Measurements from ENCODE around the gene PIGV. TPM values are rescaled to one million over a fixed set of nuclear protein-coding genes. Genes with fewer than 3 reads are reported as not detected.
A peak's percentile ranks its signal among the peaks of the same experiment; 100 is the strongest.

Gene PIGV
- 10 to 100 TPM; 13.1 to 18.3 (median 16.8) TPM for polyA plus RNA-seq (ENCODE audit: insufficient read length in 4 of 4)

DNA sequence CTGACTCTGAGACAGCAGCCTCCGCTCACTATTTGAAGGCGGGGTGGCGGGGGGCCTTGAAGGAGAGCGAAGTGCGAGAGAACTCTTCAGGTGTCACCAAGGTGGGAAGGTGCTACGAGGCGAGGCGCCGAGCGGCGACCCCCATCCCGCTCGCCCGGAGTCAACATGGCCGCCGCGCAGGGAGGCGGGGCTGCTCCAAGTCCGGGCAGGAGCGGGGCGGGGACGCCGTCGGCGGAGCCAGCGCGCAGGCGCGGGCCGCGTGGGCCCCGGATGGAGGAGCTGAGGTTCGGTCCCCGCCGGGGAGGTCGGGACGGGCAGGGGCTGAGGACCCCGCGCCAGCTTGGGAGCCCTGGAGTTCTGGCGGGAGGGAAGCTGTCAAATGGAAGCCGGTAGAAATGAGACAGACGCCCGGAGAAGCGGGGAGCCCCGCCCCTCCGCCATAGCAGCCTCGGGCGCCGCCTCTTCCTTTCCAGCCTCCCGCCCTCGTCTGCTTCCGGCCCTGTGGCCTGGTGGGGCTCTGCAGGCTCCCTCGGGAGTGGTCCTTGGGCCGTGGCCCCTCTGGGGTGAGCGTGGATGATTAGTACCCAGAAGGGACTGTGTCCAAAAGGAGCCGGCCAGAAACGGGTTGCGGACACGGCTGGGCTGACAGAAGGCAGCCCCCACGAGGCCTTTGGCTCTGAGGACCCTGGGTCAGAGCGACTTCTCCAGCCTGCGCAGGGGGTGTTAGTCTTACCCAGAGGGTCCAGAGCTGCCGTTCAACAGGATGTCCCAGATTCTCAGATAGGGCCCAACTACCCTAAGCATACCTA, at the start of gene PIGV:
TSS of gene PIGV (plus strand) at position 245 of the 809 bp plus-strand sequence. CDS start 2,866 bp downstream, outside the sequence.
- DNase-seq (ENCODE audit: low read depth in 4 of 4, low spot score in 3 of 4), result peak; percentile 75 to 86 (median 82)

DNA sequence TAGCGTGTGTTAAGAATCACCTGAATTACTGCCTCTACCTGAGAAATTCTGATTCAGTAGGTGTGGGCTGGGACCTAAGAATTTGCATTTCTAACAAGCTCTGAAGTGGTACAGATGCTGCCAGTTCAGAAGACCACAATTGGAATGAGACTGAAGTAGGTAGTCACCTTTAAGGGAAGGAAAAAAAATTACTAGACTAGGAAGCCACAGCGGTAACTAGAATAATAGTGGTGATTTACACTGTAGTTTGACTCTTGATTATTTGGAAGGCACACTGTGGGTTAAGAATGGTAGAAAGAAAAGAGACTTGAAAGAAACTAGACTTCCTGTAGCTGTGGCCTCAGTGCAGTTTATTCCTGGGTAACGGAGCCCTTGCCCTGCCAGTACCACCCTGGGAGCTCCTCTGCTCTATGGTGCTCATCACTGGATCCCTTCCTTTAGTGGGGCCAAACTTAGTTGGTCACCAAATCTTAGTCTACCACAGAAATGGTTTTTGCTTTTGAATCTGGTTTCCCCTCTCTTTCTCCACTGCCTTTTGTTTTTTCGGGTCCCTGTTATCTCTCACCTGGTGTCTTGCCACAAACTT, 48.3 kb upstream of the PIGV start:
- no peak for DNase-seq (ENCODE audit: low read depth in 4 of 4, low spot score in 3 of 4)

DNA sequence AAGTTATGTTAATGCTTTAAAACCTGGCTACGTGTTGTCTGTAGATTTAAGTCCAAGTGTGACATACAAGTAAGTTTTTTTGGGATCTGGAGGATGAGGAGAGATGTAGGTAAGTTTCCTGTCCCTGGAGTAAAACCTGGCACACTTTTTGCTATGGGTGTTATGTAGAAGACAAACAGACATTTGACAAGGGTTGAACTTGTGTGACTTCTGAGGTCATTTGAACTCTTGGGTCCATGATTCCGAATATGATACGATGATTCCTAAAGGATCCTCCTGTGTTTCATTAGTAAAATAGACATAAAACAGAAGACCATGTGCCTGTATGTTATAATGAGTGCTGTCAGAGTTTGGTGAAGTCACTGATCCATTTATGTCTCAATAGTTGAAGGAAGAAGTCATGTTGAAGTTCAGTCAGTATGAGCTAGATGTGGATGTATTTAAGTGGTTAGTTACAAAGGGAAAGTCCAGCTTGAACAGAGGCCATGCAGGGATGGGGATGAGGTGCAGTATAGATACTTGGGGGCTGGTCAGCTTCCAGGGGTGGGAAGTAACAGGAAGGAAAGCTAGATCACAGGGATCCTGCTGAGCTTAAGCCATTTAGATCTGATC, 47.6 kb upstream of the PIGV start:
- no peak for DNase-seq (ENCODE audit: low read depth in 4 of 4, low spot score in 3 of 4)

DNA sequence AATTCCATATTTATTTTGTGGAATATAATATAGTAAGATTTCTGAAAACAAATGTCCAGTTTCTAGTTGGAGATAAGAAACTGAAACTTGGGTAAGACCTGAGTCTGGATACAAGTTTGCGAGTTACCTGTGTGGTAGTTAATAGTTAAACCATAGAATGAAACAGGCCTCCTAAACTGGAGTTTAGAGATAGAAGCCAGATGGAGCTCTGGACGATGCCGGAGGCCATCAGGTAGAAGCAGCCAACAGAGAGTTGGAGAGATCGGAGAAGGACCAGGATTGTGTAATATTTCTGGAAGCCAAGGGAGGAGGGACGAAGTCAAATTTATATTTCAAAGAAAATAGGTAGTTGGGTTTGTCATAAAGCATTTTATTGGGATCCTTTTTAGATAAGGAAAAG, 46.8 kb upstream of the PIGV start:
- no peak for DNase-seq (ENCODE audit: low read depth in 4 of 4, low spot score in 3 of 4)

DNA sequence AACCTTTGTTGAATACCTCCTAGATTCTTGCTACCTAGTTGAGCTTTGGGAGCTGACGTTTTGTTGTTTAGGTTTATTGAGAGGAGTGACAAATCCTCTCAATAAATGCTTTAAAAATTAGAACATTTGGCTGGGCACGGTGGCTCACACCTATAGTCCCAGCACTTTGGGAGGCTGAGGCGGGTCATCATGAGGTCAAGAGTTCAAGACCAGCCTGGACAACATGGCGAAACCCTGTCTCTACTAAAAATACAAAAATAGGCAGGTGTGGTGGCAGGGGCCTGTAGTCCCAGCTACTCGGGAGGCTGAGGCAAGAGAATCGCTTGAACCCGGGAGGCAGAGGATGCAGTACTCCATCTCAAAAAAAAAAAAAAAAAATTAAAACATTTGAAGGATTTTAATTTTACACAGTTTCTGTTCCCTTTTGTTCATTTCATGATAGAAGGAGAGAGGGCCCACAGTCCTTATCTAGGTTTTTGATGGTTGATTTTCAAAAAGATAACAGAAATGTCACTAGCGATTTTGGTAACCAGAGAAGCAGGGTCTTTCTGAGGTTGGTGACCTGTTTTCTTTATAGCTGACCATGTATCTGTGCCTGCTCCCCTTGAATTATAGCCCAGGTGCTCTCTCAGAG, 44.2 kb upstream of the PIGV start:
- no peak for DNase-seq (ENCODE audit: low read depth in 4 of 4, low spot score in 3 of 4)

DNA sequence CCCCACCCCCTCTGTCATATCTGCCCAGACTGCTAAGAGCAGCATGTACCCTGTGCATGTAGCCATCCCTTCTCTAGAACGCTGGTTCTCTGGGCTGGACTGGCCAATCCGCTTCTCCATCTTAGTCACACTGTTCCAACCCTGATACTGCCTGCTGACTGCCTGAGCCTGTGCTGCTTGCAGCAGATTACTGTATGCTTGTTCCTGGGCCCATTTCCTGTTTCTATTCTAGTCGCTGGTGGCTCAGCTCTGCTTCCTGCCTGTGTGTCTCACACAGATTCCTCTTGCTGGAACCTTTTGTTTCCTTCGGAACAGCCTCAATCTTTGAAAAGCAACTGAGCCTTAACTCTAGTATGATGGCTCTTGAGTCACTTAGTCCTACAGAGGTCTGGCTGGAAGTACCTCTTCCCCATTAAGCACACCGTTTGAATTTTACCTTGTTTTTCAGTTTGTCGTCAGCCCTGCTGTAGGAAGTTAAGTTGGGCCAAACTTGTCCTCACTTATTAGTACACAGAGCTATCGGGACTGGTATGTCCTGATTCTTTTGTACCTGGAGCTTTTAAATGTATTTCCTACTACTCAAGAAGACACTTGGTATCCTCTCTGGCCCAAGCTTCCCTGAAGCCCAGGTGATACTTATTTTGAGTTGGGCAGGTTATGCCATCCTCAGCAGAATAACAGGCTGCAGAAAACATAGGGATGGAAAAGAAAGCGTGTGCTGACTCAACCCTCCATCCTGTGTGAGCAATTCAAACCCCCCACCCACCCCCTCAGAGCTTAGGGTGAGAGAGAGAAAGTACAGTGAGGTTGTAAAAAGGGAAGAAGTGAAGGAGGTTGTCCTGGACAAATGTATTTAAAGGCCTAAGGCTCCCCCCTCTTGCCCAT, 43.4 kb upstream of the PIGV start:
- DNase-seq (ENCODE audit: low read depth in 4 of 4, low spot score in 3 of 4), result no peak

DNA sequence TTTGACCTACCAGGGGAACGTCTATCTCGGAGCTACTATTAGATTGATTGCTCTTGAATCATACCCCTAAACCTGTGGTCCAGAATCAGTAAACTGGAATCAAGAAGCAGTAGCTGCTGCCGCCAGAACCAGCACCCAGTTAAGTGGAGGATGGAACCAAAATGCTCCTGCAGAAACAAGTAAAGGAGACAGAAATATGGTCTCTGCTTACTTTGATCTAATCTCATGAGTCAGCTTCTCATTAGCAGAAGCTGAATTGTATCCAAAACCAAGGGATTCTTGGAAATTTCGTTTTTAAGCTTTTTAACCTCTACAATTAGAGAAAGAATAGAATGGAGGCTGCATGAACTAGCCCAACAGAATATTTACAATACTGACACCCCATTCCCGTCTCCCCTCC, 42.6 kb upstream of the PIGV start:
- DNase-seq (ENCODE audit: low read depth in 4 of 4, low spot score in 3 of 4), result no peak

DNA sequence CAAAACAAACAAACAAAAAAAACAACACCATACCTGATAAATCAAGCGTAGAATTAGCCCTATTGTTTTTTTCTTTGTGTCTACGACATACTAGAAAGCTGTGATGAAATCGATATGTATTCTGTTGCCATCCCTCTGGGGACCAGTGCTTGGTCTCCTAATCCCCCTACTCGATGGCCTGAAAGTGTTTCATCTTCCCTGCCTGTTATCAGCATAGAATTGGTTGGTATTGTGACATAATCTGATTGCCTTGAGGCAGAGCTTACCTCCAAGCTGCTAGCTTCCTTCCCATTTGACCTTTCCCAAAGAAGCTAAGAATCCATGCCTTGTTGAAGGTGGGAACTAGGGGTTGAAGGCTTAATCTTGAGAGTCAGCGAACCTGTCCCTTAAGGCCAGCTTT, 40.7 kb upstream of the PIGV start:
- DNase-seq (ENCODE audit: low read depth in 4 of 4, low spot score in 3 of 4), result no peak

DNA sequence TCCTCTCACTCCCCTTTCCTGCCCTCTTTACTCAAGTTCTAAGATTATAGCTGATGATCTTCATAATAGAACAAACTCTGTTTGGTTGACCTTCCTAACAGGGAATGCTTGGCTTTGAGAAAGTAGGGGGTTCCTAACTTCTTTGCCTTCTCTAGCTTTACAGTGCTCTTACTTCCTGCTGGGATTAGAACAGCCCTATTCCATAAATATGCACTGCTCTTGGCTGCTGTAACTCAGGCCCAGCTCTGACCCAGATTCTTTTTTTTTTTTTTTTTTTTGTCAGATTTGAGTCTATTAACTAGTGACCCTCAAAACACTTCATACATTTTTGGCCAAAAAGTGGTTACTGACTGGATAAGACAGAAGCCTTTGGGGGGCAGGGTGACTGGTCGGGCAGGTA, 39.4 kb upstream of the PIGV start:
- no peak for DNase-seq (ENCODE audit: low read depth in 4 of 4, low spot score in 3 of 4)

DNA sequence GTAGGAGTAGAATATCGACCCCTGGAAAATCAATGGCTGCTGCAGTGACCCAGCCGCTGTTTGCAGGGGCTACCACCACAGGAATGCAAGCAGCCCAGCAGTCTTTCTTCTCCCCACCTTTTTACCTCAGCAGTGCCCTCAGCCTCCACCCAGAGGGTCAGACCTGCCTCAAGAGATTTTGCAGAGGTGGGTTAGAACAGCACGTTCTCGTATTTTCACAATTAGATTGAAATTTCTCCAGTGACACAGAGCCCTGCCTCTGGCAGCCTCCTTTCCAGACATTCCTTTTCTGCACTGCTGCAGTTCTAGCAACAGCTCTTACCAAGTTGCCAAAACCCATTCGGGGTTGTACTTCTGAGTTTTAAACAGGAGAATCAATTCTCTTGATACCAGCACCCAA, 38.3 kb upstream of the PIGV start:
- no peak for DNase-seq (ENCODE audit: low read depth in 4 of 4, low spot score in 3 of 4)

DNA sequence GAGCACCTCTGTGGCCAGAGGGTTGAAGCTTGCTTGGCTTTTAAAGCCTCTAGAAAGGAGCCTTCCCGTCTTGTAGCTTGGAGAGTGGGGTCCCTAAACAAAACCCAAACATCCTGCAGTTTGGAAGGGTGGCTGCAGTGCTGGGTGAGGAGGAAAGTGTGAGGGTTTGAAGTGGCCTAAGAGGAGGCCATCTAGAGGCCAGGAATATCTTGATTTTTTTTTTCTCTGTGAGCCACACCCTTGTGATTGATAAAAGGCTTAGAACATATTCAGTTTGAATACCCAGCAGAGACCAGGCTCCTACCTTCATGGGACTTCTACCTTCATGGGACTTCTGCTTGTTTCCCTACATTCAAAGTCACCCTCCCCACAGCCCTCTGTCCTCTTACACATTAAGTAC, 37.3 kb upstream of the PIGV start:
- no peak for DNase-seq (ENCODE audit: low read depth in 4 of 4, low spot score in 3 of 4)

DNA sequence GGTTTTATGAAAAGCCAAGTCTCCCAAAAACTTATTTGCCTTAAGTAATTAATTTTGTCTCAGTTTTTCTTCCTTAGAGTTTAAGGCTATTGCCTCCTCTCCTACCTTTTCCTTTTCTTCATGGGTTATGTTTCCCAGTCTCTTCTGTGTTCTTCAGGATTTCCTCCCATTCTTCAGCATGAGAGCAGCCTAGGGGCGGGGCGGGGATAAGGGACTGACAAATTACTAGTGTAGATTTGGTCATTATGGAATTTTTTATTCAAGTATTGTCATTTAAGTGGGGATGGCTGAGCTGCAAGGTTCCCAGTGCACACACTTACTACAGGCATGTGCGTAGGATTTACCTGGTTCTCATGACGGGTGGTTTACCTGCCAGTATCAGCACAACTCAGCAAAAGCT, 35.2 kb upstream of the PIGV start:
- DNase-seq (ENCODE audit: low read depth in 4 of 4, low spot score in 3 of 4), result no peak

DNA sequence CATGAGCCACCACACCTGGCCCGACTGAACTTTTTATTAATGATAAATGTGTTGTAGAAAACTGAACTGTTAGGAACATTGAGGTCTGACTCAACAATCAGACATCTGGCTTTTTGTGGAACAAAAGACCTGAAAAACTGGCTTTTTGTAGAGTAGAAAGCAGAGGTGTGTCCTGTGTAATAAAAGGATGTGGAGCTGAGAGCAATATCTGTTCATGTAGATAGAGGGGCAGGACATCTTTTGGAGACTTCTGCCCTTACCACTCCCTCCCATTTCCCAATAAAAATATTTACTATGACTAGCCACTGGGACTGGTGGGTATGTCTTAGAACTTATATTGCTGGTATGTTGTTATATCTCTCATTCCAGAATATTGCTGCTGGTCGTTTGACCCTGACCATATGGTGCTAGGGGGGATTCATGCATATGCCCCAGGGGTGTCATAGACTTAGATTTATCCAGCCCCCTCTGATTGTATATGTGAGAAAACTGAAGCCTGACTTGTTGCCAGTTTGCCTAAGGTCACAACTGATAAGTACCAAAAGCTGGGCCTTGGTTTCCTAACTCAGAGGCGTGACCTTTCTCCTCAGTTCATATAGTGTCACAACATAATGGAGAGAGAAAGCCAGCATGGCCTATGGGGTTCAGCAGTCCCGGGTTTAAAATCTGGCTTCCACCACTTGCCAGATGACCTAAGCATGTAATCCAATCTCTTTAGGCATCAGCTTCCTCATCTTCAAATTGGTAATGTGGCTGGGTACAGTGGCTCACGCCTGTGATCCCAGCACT, 33.5 kb upstream of the PIGV start:
- no peak for DNase-seq (ENCODE audit: low read depth in 4 of 4, low spot score in 3 of 4)

DNA sequence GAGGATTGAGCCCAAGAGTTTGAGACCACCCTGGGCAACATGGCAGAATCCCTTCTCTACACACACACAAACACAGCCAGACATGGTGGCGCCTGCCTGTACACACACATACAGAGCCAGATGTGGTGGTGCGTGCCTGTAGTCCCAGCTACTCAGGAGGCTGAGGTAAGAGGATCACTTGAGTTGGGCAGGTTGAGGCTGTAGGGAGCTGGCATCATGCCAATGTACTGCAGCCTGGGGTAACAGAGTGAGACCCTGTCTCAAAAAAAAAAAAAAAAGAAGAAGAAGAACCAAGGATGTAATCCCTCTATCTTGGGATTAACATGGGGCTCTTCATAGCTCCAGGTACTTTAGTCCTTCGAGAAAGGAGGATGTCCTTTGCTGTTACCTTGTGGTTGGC, 29.4 kb upstream of the PIGV start:
- no peak for DNase-seq (ENCODE audit: low read depth in 4 of 4, low spot score in 3 of 4)

DNA sequence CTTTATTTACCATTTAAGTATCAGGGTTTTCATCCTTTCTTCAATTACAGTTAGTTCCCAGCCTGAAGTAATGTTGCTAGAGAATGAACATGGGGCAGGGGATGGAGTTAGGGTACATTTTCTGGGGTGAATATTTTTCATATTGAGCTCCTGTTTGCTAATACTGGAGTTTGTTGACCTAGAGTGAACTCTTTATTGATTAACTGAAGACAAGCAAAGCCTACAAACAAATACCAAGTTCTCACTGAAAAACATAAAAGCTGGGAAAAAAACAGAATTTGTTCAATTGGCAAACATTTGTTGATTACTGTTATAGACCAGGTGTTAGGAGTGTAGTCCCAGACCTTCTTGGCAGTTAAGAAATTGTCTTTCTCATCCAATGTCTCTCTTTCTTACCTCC, 28.2 kb upstream of the PIGV start:
- no peak for DNase-seq (ENCODE audit: low read depth in 4 of 4, low spot score in 3 of 4)

DNA sequence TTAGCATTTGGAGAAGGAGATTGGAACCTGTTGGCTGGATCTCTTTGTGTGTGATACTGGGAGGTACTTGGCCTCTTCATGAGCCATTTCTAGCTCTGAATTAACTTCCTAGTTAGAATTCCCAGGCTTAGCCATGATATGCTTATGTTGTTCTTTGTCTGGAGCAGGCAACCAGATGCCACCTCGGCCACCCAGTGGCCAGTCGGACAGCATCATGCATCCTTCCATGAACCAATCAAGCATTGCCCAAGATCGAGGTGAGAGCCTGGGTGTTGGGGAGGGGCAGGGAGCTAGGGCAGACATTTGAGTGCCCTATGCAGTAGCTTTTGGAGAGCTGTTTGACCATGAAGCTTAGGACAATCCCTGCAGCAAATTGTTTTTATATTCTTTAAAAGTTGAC, 26.5 kb upstream of the PIGV start:
- no peak for DNase-seq (ENCODE audit: low read depth in 4 of 4, low spot score in 3 of 4)

DNA sequence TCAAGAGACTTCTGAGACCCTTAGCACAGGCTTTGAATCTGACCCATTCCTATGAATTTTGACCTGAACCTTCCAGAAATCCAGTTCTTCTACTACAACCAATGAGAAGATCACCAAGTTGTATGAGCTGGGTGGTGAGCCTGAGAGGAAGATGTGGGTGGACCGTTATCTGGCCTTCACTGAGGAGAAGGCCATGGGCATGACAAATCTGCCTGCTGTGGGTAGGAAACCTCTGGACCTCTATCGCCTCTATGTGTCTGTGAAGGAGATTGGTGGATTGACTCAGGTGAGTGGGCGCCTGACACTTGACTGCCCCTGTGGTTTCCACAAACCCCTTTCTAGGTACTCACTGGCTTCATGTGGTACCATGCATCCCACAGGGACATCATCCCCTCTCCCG, 20.0 kb upstream of the PIGV start:
- DNase-seq (ENCODE audit: low read depth in 4 of 4, low spot score in 3 of 4), result no peak

DNA sequence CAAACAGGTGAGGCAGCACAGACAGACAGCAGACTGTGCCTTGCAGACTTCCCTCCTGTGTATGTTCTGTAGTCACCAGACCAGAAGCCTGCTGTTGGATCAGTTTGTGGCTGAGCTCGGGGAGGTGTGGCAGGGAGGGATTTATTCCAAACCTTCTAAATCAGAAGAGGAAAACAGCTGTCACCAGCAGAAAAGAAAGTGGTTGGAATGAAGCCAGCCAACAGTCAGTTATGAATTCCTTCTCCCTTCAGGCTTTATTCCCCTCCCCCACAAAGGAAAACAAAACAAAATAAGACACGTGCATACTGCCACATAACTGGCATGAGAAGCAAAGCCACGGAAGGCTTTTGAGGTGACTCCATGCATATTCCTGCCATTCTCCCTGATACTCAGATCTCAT, 19.0 kb upstream of the PIGV start:
- DNase-seq (ENCODE audit: low read depth in 4 of 4, low spot score in 3 of 4), result peak in 1 of 4 donors; percentile 47

DNA sequence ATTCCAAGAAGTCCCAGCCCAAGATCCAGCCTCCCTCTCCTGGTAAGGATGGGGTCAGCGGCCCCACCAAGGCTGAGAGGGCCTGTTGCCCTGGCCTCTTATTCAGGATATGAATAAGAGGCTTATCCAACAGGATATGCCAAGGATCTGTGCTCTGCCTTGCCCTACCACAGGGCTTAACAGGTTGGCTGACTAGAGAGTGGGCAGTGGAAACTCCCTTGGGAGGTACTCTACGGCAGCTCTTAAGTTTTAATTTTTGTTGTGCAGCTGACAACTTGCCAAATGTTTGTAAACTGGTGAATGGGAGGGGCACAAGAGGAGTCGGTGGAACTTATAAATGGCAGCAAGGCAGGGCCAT, 16.5 kb upstream of the PIGV start:
- no peak for DNase-seq (ENCODE audit: low read depth in 4 of 4, low spot score in 3 of 4)

Measured in left renal pelvis (tissue), 4 donors.